Testis (tissue), 2 donors: ENCODE data around the gene PEAR1.

Experiments
- POLR2A ChIP-seq: fragments of 450-650 bp; IDR thresholded peaks from one replicate; pipeline ENCODE4 v1.6.1; 2017; ENCODE audit warnings: antibody characterized with exemption, mild to moderate bottlenecking, moderate library complexity
- TF ChIP-seq, protein P1 (sequence below), 3 experiments: fragments of 450-650 bp in 2 of 3; fragments of 200-600 bp in 1 of 3; sonication (generic) in 1 of 3; IDR thresholded peaks; one replicate each; pipeline ENCODE4 v1.5.1; 2016 to 2019; ENCODE audit warnings: antibody characterized with exemption in 3 of 3, mild to moderate bottlenecking in 2 of 3, moderate library complexity in 1 of 3

DNA sequence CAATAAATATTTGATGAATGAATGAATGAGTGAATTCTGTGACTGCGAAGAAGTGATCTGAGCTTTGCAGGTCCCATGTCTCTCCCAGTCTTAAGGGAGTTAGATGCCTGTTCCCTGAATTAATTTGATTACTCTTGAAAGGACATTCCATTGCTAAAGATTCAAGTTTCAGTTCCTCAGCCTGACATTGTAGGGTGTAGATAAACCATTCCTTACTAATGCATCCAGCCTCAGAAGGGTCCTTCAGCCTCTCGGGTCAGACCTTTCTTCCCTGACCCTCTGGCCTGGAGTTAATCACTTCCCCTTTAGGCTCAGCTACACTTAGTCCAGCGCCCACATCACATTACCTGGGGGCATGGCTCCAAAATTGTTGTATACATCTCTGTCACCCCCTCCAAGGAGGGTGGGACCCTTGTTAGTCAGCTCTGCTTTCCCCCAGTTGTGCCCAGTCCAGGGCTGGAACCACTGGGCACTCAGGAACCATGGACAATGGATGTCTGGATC lies 37.2 kb upstream of the PEAR1 start:
- TF ChIP-seq, protein P1, sequence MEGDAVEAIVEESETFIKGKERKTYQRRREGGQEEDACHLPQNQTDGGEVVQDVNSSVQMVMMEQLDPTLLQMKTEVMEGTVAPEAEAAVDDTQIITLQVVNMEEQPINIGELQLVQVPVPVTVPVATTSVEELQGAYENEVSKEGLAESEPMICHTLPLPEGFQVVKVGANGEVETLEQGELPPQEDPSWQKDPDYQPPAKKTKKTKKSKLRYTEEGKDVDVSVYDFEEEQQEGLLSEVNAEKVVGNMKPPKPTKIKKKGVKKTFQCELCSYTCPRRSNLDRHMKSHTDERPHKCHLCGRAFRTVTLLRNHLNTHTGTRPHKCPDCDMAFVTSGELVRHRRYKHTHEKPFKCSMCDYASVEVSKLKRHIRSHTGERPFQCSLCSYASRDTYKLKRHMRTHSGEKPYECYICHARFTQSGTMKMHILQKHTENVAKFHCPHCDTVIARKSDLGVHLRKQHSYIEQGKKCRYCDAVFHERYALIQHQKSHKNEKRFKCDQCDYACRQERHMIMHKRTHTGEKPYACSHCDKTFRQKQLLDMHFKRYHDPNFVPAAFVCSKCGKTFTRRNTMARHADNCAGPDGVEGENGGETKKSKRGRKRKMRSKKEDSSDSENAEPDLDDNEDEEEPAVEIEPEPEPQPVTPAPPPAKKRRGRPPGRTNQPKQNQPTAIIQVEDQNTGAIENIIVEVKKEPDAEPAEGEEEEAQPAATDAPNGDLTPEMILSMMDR (IDR thresholded peaks at IDR 0.05), result no peak
- no peak for TF ChIP-seq POLR2A
